SIG-M5 (cell line): ENCODE data around the gene GLB1L2.

Source experiments
- DNase-seq: peaks from one replicate; lab custom pipeline; 2025; lab: John Stamatoyannopoulos, UW

Gene GLB1L2

DNA sequence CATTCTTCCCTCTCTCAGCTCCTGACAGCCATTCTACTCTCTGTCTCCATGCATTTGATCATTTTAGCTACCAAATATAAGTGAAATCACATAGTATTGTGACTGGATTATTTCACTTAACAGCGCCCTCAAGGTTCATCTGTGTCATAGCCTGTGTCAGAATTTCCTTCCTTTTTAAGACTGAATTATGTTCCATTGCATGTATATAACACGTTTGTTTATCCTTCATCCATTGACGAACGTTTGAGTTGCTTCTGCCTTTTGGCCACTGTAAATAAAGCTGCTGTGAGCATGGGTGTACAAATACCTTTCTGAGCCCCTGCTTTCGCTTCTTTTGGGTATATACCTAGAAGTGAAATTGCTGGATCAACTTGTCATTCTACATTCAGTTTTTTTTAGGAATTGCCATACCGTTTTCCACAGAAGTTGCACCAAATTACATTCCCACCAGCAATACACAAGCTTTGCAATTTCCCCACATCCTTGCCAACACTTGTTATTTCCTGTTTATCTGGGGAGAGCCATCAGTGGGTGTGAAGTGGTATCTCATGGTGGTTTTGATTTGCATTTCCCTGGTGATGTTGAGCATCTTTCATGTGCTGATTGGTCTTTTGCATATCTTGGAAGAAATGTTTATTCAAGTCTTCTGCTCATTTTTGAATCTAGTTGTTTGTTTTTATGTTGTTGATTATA is 17.5 kb downstream of the GLB1L2 start:
- no peak for DNase-seq

DNA sequence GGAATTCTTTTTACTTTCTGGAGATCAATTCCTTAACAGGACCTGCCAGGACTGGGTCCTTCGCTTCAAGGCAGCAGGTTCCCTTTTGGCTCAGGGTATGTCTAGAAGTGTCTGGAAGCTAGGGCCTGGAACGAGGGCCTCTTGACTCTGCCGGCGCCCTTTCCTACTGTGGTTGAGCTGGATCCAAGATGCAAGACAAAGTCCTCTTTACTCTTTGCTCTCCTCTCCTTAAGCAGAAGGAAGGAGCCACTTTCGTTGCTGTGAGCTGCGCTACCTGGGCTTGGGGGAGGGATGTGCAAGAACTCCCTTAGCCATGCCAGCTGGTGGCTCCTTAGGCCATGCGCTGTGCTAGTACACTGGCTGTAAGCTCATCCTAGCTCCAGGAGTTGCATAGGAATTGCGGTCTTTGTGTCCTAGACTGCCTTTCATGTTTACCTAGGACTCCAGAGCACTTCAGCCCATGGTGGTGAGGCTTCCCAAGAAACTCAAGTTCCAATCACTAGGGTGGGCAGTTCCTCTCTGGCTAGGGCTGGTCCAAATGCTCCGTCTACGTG is 18.1 kb downstream of the GLB1L2 start:
- DNase-seq = no peak

DNA sequence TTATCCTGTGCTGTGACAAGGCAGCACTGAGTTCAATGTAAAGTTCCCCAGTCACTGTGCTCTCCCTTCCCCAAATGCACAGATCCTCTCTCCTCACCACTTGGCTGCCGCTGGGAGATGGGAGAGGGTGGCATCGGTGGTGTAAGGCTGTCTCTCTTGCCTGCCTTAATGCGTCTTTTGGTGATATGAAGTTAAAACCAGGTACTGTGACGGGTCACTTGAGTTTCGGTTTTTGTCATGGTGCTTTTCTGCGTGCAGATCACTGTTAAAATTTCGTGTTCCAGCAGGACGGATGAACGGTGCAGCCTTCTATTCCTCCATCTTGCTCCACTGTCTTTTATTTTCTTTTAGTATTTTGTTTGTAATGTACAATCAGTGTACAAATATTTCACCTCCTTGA is 18.6 kb downstream of the GLB1L2 start:
- DNase-seq = no peak

DNA sequence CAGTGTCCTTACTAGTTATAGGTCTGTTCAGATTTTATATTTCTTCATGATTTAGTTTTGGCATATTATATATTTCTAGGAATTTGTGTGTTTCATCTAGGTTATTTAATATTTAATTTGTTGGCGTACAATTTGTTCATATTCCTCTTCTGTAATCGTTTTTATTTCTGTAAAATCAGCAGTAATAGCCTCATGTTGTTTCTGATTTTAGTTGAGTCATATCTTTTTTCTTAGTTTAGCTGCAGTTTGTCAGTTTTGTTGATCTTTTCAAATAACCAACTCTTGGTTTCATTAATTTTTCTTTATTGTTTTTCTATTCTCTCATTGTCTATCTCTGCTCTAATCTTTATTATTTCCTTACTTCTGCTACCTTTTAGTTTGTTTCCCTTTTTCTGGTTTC is 20.3 kb downstream of the GLB1L2 start:
- no peak for DNase-seq

DNA sequence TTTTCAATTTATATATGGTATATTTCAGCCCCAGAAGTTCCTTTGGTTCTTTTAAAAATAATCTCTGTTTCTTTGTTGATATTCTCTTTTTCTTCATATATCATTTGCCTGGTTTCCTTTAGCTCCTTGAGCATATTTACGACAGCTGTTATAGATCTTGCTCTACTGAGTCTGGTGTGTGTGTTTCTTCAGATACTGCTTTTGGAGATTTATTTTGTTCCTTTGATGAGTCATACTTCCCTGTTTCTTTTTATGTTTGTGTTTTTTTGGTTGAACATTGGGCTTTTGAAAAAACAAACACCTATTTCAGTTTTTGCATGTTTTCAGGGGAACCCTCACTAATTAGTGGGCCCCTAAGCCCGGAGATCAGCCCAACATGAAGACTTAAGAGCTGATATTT is 23.3 kb downstream of the GLB1L2 start:
- DNase-seq = no peak

DNA sequence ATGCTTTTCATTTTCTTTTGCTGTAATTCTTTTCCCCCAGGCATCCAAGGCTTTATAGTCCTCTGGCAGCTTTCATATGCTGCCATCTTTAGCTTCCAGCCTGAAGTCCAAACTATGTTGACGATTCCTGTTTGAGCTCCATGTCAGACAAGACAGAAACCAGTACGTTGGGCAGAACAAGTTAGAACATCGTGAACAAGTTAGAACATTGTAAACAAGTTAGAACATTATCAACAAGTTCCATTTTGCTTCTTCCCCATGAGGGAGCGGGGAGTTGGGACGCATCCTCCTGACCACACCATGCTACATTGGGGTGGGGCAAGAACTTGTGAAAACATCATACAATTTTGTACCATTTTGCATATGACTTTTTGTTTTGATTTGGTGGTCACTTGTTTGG is 23.9 kb downstream of the GLB1L2 start:
- no peak for DNase-seq

DNA sequence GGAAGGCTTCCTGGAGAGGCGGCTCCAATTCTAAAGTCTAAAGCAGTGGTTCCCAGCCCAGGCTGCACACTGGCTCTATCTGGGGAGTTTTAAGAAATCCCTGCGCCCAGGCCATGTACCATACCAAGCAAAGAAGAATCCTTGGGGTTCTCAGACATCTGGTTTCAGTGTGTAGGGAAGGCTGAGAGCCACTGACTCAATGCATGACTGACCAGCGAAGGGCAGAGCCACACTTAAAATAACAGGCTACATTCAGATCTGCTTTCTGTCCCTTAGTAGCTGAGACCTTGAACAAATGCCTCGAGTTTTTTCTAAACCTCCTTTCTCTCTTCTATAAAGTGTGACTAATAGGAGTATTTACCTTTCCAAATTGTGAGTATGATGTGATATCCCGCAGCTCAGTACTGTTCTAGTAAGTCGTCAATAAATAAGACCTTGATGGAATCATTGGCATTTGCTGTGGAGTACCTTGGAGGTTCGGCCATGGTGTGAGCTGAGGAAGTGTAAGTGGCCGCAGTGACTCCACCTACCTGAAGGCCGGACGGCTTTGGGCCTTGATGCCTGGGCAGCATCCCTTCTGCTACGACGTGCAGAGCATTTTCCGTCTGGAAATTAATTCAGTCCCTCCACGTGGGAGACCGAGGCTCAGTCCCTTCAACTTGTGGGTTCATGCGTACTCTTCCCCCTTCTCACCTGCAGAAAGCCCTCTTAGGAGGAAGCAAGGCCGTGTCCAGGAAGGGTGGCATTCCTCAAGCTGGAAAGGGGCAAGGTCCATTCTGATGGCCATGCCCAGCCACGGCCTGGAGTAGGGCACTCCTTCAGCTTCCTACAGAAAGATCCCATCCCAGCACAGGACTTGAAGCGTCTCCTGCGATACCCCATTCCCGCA is 25.1 kb downstream of the GLB1L2 start:
- no peak for DNase-seq

DNA sequence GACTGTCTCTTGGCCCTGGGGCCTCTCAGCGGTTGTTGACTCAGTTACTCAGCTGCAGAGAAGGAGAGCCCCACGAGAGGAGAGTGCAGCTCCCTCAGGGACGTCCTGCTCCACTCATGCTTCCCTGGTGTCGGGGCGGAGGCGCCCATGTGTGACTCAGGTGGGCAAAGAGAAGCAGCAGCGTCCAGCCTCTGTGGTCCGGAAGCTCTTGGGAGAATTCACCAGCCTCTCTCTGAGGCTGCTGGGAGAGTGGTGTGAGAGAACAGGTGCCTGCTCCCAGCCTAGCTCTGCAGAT is 25.7 kb downstream of the GLB1L2 start:
- no peak for DNase-seq

DNA sequence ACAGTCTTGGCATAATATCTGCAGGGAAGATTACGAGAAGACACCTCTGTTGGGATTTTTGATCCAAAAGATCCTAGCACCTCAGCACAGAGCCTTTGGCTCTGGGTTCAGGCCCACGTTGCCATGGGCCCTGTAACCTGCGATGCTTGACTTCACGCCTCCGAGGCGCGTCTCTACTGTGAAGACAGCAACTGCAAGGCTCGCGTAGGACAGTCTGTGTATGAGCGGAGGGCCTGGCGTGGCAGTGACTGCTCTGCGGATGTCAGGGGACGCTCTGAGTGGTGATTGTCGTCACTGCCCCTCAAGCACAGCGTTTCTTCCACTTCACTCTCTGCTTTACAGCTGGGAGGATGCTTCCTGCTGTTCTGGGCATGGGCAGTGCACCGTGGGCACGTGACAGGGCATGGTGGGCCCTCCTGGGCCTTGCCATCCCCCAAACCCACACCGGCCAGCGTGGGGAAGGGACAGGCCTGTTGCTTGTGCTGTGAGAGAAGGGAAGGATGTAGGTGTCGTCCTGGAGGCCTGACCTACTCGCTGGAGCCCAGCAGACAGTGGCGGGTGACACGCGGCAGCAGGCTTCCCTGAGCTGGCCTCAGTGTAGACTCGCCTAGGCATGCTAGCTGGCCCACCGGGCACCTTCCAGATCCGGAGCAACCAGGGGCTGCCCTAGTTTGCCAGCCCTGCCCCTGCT is 26.5 kb downstream of the GLB1L2 start:
- DNase-seq = no peak

DNA sequence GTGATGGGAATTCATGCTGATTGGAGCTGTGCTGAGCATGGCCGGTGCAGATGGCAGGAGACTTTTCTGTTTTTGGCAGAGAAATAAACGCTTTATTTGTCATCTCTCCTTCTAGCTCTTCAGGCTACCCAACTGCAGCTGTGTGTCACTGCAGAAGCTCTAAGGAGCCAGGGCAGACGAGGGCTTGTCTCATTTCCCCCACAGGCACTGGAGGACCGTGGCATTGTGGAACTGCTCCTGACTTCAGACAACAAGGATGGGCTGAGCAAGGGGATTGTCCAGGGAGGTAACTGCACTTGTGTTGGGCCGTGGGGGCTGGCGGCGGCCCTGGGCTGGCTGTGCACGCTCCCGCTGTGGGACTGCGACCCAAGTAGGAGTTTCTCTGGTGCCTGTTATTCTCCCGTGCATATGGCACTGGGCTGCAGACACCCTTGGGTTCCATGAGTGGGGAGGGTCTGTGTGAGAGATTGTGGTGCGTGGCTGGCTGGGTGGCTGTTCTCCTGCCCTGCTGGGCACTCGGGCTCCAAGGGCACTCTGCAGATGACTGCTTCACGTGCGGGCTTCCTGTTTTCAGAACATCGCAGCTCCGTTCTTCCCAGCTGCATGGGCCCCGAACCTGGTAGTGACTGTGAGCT is 27.2 kb downstream of the GLB1L2 start:
- DNase-seq = no peak

DNA sequence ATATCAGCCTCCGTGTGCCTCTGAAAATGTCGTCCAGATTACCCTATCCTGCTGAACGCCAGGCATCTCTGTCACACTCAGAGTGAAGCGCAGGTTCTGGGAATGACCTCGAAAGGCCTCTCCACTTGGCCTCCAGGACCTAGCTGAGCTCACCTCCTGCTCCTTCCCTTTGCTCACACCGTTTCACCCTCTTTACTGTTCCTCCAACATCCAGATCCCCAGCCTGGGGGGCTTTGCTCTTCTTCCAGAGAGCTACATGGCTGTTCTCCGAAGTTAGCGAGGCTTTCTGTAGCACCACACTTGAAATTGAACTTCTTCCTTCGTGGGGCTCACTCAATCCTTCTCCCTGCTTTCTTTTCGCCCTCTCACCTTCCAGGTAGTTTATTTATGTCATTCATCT is 27.9 kb downstream of the GLB1L2 start:
- no peak for DNase-seq

DNA sequence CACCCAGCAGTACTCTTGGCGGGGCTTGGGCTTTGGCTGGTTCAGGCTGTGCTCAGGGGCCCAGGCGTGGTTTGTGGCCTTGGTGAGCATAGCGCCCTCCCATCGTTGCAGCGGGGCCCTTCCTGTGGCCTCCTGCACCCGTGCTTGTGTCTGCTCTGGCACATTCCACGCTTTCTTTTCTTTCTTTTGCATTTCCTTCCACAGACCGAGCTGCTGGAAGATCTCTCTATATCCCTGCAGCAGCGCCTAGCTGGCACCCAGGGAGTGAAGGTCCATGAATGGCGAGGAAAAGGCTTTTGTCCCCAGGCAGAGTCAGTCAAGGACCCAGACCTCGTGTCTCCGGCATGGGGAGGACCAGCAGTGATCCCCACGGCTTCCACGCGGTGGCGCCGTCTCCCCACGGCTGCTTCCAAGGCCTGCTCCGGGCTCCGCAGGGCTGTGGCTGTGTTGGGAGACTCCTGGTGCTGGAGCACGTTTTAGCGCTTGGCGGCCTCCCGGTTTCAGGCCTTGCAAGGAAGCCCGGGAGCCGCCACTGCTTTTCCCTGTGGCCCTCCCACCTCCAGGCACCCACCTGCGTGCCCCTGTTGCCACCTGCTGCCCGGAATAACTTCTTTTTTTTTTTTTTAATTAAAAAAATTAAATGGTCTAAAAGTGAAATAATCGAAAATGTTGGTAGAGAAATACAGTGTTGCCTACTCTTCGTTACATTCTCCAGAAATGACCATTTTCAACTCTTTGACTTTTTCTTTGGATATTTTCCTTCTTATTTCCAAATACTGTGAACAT is 28.5 kb downstream of the GLB1L2 start:
- DNase-seq = no peak

DNA sequence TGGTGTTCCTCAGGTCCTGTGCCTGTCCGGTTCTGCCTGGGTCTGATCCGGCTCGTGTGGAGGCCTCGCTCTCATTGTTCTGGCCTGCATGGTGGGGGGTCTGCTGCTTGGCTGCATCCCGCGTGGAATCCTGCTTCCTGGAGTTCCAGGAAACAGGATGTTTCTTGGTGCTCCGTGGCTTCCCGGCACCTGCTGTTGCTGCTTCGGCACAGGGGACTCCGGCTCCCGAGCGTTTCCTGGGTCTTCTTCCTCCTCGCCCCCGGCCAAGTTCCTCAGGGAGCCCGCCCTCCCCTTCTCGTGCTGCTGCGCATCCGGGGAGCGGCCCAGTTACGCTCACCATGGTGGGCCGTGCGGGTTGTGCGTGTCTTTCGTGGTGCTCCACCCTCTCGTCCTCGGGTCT is 29.9 kb downstream of the GLB1L2 start:
- DNase-seq = no peak

DNA sequence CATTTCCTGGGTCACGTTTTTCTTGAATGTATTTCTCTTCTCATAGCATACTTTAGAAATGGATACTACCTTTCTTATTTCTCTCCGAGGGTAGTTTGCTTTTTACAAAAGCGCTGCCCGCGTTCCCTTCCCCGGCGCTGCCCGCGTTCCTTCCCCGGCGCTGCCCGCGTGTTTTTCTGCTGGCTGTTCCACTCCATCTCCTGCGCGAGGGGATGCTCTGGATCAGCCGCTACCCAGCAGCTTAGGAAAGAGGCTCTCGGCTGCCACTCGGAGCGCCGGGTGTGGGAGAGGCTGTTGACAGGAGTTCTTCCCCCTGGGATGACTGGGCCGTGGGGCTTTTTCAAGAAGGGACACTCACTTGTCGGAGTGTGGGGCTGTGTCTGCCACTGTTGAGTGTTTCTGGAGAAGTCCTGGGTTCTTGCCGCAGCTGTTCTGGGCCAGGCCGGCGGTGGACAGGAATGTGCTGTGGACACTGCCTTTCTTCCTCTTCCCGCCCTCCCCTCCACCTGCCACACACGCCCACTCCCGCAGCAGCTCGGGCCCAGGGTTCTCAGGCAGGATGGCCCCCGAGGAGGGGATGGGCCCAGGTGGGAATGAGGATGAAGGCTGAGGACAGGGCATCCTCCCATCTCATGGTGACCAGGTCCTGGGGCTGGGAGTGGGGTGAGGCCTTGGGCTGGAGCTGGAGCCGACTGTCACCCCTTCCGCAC is 30.6 kb downstream of the GLB1L2 start:
- no peak for DNase-seq

DNA sequence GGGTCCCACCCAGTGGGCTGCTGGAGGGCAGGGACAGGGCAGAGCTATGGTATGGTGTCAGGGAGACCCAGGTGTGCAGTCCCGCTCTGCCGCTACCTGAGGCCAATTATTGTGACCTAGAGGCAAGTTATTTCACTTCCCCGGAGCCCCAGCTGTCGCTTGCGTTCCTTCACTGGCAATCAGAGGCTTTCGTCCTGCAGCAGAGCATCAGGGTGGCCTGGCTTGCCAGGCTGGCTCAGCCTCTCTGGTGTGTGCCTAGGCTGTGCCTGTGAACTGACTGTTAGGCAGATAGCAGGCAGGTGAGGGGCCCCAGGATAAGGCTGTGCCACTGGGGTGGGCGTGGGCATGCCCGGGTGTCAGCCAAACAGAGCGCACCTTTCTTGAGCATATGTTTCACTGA is 31.4 kb downstream of the GLB1L2 start:
- no peak for DNase-seq

DNA sequence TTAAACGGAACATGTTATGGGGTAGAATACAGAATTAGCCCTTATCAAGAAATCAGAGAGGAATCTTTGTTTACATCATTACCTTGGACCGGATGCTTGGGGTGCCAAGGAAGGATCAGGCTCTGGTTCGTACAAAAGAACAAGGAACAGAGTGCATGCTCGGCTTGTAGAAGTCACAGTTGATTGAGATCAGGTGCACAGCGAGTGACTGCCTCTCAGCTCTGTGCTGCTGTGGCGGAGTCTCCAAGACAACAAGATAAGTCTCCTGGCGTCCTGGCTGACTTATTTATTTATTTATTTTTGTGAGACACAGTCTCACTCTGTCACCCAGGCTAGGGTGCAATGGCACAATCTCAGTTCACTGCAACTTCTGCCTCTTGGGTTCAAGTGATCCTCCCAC is 31.8 kb downstream of the GLB1L2 start:
- no peak for DNase-seq

DNA sequence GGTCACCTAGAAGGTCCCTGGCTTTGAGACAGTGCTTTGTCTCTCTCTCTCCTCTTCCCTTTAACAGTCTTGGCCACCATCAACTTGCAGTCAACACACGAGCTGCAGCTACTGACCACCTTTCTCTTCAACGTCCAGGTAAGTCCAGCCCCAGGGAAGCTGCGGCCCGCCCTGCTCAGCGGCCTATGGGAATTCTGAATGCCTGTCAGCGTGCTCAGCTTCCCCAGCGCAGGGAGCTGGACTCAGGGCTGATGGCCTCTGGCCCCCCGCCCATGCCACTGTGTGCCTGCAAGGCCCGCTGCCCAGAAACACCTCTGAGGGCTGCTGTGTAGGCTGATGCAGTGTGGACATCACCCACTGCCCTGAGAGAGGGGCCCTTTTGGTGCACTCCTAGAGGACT is 32.5 kb downstream of the GLB1L2 start:
- DNase-seq = no peak

DNA sequence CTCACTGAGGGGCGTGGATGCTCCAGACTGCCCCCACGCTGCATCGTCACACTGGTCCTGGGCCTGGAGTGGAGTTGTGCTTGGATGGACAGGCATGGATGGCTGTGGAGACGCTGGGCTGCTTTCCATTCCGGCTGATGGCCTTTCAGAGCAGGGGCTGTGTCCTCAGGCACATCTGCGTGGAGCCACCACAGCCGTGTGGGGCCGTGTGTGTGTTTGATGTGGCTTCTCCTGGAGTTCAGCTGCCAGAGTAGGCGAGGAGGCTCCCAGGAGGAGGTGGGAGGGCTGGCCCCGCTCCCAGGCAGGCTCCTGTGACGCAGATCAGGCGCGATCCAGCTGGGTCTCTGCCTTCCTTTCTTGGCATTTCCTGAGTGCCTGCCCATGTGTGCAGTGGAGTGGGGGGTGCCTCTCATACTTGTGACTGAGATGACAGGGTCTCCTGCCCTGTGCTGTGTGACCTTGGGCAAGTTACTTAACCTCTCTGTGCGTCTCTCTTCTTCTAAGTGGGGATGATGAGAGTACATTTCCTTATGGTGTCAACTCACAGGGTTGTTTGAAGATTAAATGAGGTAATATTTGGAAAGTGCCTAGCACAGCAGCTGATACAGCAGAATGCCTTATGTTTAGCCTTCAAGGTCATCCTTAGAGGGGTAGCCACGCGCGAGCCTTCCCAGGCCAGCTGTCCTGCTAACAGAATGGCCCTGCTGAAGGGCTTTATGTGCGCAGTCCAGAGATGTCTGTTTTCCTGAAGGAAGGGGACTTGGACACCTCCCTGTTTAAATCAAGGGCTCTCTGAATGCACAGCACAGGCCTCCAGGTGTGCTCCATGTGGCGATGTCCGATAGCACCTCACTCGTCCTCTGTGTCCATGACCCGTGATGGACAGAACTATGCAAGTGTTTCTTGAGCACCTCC is 33.5 kb downstream of the GLB1L2 start:
- no peak for DNase-seq

DNA sequence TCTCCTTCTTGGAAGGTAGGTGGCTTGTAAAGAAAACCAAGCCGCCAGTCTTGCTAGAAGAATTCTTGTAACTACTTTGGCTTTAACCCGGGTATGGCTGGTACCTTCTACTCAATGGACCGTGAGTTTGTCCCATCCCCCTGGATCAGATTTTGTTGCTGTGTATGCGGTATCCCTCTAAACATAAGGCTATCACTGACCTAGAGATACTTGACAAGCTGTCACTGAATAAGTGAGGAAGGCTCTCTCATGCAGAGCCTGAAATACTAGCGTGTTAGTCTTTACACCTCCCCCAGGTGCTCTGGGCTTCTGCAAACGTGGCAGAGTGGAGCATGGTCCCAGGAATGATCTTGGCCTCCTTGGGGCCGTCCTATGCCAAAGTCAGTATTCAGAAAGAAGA is 34.5 kb downstream of the GLB1L2 start:
- DNase-seq = no peak

DNA sequence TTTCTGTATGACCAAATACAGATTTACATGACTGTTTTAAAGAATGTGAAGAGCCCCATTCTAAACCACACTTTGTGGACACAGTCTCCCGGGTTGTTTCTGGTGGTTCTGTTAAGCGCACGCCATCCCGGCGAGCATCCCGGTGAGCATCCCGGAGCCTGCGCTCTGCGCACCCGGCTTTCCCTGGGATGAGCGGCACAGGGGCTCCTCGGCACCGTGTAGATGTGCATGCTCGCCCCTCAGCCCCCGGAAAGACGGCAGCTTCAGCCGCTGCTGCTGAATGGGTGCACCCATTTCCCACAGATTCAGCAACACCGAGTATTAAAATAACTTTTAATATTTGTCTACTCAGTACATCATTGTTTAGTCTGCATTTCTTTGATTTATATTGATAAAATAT is 36.0 kb downstream of the GLB1L2 start:
- no peak for DNase-seq
